ENCODE results near the gene MCF2L.

Gene MCF2L

GRCh38 chr13:113117911-113118260, 148.9 kb downstream of the MCF2L start:
- Histone ChIP-seq H3K4me3 (ENCODE audit: low read length in 2 of 2) (no peak overlapping the region), H3K9ac (ENCODE audit: low read depth in 1 of 2, low read length in 2 of 2) (no peak overlapping the region), H3K36me3 (ENCODE audit: control insufficient read depth in 2 of 2, insufficient read depth in 2 of 2, low read length in 2 of 2) (no peaks in the 10 kb centered on the region), H3K27ac (ENCODE audit: low read depth in 2 of 2, low read length in 2 of 2) (no peak overlapping the region), H3K27me3 (ENCODE audit: control insufficient read depth in 2 of 2, insufficient read depth in 2 of 2, low read length in 2 of 2) (no peaks in the 10 kb centered on the region), H3K4me1 (ENCODE audit: control insufficient read depth in 2 of 2, insufficient read depth in 2 of 2, low read length in 2 of 2) (peaks cover 3 to 6% of the 10 kb centered on the region in 2 donors), H3K9me3 (ENCODE audit: control insufficient read depth in 2 of 2, low read length in 2 of 2) (no peaks in the 10 kb centered on the region)

GRCh38 chr13:113118261-113119021, 149.4 kb downstream of the MCF2L start:
- Histone ChIP-seq H3K9me3 (ENCODE audit: control insufficient read depth in 2 of 2, low read length in 2 of 2) (no peaks in the 10 kb centered on the region), H3K27ac (ENCODE audit: low read depth in 2 of 2, low read length in 2 of 2) (no peak overlapping the region), H3K36me3 (ENCODE audit: control insufficient read depth in 2 of 2, insufficient read depth in 2 of 2, low read length in 2 of 2) (no peaks in the 10 kb centered on the region), H3K4me1 (ENCODE audit: control insufficient read depth in 2 of 2, insufficient read depth in 2 of 2, low read length in 2 of 2) (peaks cover 4 to 6% of the 10 kb centered on the region in 2 donors), H3K9ac (ENCODE audit: low read depth in 1 of 2, low read length in 2 of 2) (no peak overlapping the region), H3K4me3 (ENCODE audit: low read length in 2 of 2) (no peak overlapping the region), H3K27me3 (ENCODE audit: control insufficient read depth in 2 of 2, insufficient read depth in 2 of 2, low read length in 2 of 2) (no peaks in the 10 kb centered on the region)

- no peaks in the 10 kb centered on the region for H3K36me3 ChIP-seq (ENCODE audit: control insufficient read depth in 2 of 2, insufficient read depth in 2 of 2, low read length in 2 of 2)
- no peaks in the 10 kb centered on the region for H3K9me3 ChIP-seq (ENCODE audit: control insufficient read depth in 2 of 2, low read length in 2 of 2)
- no peaks in the 10 kb centered on the region for H3K27me3 ChIP-seq (ENCODE audit: control insufficient read depth in 2 of 2, insufficient read depth in 2 of 2, low read length in 2 of 2)
- H3K27ac ChIP-seq (ENCODE audit: low read depth in 2 of 2, low read length in 2 of 2) = no peak overlapping the region
- no peak overlapping the region for H3K9ac ChIP-seq (ENCODE audit: low read depth in 1 of 2, low read length in 2 of 2)
- no peak overlapping the region for H3K4me3 ChIP-seq (ENCODE audit: low read length in 2 of 2)
- H3K4me1 ChIP-seq (ENCODE audit: control insufficient read depth in 2 of 2, insufficient read depth in 2 of 2, low read length in 2 of 2) = peaks cover 4 to 6% of the 10 kb centered on the region in 2 donors
These were observed 150.3 kb downstream of the MCF2L start for GRCh38 chr13:113119166-113119821.

- Histone ChIP-seq H3K9me3 (ENCODE audit: control insufficient read depth in 2 of 2, low read length in 2 of 2) (no peaks in the 10 kb centered on the region), H3K4me1 (ENCODE audit: control insufficient read depth in 2 of 2, insufficient read depth in 2 of 2, low read length in 2 of 2) (peaks cover 4 to 6% of the 10 kb centered on the region in 2 donors), H3K36me3 (ENCODE audit: control insufficient read depth in 2 of 2, insufficient read depth in 2 of 2, low read length in 2 of 2) (no peaks in the 10 kb centered on the region), H3K4me3 (ENCODE audit: low read length in 2 of 2) (no peak overlapping the region), H3K9ac (ENCODE audit: low read depth in 1 of 2, low read length in 2 of 2) (no peak overlapping the region), H3K27me3 (ENCODE audit: control insufficient read depth in 2 of 2, insufficient read depth in 2 of 2, low read length in 2 of 2) (no peaks in the 10 kb centered on the region), H3K27ac (ENCODE audit: low read depth in 2 of 2, low read length in 2 of 2) (no peak overlapping the region)
These were observed 150.8 kb downstream of the MCF2L start for GRCh38 chr13:113119822-113120189.

GRCh38 chr13:113120300-113121182, 151.5 kb downstream of the MCF2L start:
- Histone ChIP-seq H3K4me3 (ENCODE audit: low read length in 2 of 2) (no peak overlapping the region), H3K27me3 (ENCODE audit: control insufficient read depth in 2 of 2, insufficient read depth in 2 of 2, low read length in 2 of 2) (no peaks in the 10 kb centered on the region), H3K27ac (ENCODE audit: low read depth in 2 of 2, low read length in 2 of 2) (no peak overlapping the region), H3K36me3 (ENCODE audit: control insufficient read depth in 2 of 2, insufficient read depth in 2 of 2, low read length in 2 of 2) (no peaks in the 10 kb centered on the region), H3K4me1 (ENCODE audit: control insufficient read depth in 2 of 2, insufficient read depth in 2 of 2, low read length in 2 of 2) (peaks cover 4 to 6% of the 10 kb centered on the region in 2 donors), H3K9ac (ENCODE audit: low read depth in 1 of 2, low read length in 2 of 2) (no peak overlapping the region), H3K9me3 (ENCODE audit: control insufficient read depth in 2 of 2, low read length in 2 of 2) (no peaks in the 10 kb centered on the region)

- H3K9ac ChIP-seq (ENCODE audit: low read depth in 1 of 2, low read length in 2 of 2) = no peak overlapping the region
- H3K9me3 ChIP-seq (ENCODE audit: control insufficient read depth in 2 of 2, low read length in 2 of 2) = no peaks in the 10 kb centered on the region
- peaks cover 0 to 2% of the 10 kb centered on the region in 2 donors for H3K27me3 ChIP-seq (ENCODE audit: control insufficient read depth in 2 of 2, insufficient read depth in 2 of 2, low read length in 2 of 2)
- H3K27ac ChIP-seq (ENCODE audit: low read depth in 2 of 2, low read length in 2 of 2) = peak overlapping the region in 1 of 2 donors; percentile 23
- H3K4me1 ChIP-seq (ENCODE audit: control insufficient read depth in 2 of 2, insufficient read depth in 2 of 2, low read length in 2 of 2) = peaks cover 4 to 6% of the 10 kb centered on the region in 2 donors
- H3K36me3 ChIP-seq (ENCODE audit: control insufficient read depth in 2 of 2, insufficient read depth in 2 of 2, low read length in 2 of 2) = no peaks in the 10 kb centered on the region
- no peak overlapping the region for H3K4me3 ChIP-seq (ENCODE audit: low read length in 2 of 2)
These were observed 152.3 kb downstream of the MCF2L start for GRCh38 chr13:113121183-113121927.

GRCh38 chr13:113121928-113122471, 153.0 kb downstream of the MCF2L start:
- Histone ChIP-seq H3K4me3 (ENCODE audit: low read length in 2 of 2) (no peak overlapping the region), H3K4me1 (ENCODE audit: control insufficient read depth in 2 of 2, insufficient read depth in 2 of 2, low read length in 2 of 2) (peaks cover 4 to 6% of the 10 kb centered on the region in 2 donors)

GRCh38 chr13:113122550-113123225, 153.7 kb downstream of the MCF2L start, which contains the start of gene F10:
Gene F10, plus strand, starts transcription at chr13:113122799. Its CDS starts 57 bp downstream, at chr13:113122856.
- no peaks in the 10 kb centered on the region for H3K9me3 ChIP-seq (ENCODE audit: control insufficient read depth in 2 of 2, low read length in 2 of 2)
- H3K36me3 ChIP-seq (ENCODE audit: control insufficient read depth in 2 of 2, insufficient read depth in 2 of 2, low read length in 2 of 2) = no peaks in the 10 kb centered on the region
- H3K9ac ChIP-seq (ENCODE audit: low read depth in 1 of 2, low read length in 2 of 2) = peak within 1 kb of the TSS in 1 of 2 donors; percentile 21
- peaks cover 0 to 2% of the 10 kb centered on the region in 2 donors for H3K27me3 ChIP-seq (ENCODE audit: control insufficient read depth in 2 of 2, insufficient read depth in 2 of 2, low read length in 2 of 2)
- peaks cover 4 to 6% of the 10 kb centered on the region in 2 donors for H3K4me1 ChIP-seq (ENCODE audit: control insufficient read depth in 2 of 2, insufficient read depth in 2 of 2, low read length in 2 of 2)
- H3K27ac ChIP-seq (ENCODE audit: low read depth in 2 of 2, low read length in 2 of 2) = peak within 1 kb of the TSS; percentile 23 to 34
- H3K4me3 ChIP-seq (ENCODE audit: low read length in 2 of 2) = peak within 1 kb of the TSS; percentile 37 to 46

More at GRCh38 chr13:113121928-113122471, 153.0 kb downstream of the MCF2L start:
- H3K9ac ChIP-seq (ENCODE audit: low read depth in 1 of 2, low read length in 2 of 2) = no peak overlapping the region
- H3K27ac ChIP-seq (ENCODE audit: low read depth in 2 of 2, low read length in 2 of 2) = peak overlapping the region; percentile 23 to 34
- H3K36me3 ChIP-seq (ENCODE audit: control insufficient read depth in 2 of 2, insufficient read depth in 2 of 2, low read length in 2 of 2) = no peaks in the 10 kb centered on the region
- no peaks in the 10 kb centered on the region for H3K9me3 ChIP-seq (ENCODE audit: control insufficient read depth in 2 of 2, low read length in 2 of 2)
- H3K27me3 ChIP-seq (ENCODE audit: control insufficient read depth in 2 of 2, insufficient read depth in 2 of 2, low read length in 2 of 2) = peaks cover 0 to 2% of the 10 kb centered on the region in 2 donors

Data from mucosa of rectum (tissue), 2 donors.